Upper lobe of left lung (tissue), 6 donors: ENCODE results near the gene RAB44. TPM values are rescaled to one million over a fixed set of nuclear protein-coding genes. Genes with fewer than 3 reads are reported as not detected.

Experiments used
- ATAC-seq, 2 donors: fragments of 200-7000 bp; cut with Tn5 transposase; one replicate each; pipeline ENCODE4 v1.9.1; 2022; ENCODE audit warnings: mild to moderate bottlenecking in 2 of 2, moderate library complexity in 2 of 2; ENCODE audit not compliant: low FRiP score in 2 of 2
- DNase-seq, 2 donors: peaks; one replicate each; pipeline ENCODE4 v3.0.0-alpha.2; 2019 to 2020
- H3K27ac ChIP-seq, 4 donors: fragments of 200-600 bp; sonication (generic); one replicate each; pipeline ENCODE4 v1.5.1; 2016 to 2019
- H3K27me3 ChIP-seq, 4 donors: fragments of 200-600 bp; sonication (generic); one replicate each; pipeline ENCODE4 v1.5.1; 2017 to 2019
- H3K36me3 ChIP-seq, 4 donors: fragments of 200-600 bp; sonication (generic); one replicate each; pipeline ENCODE4 v1.5.1; 2016 to 2019
- H3K4me1 ChIP-seq, 4 donors: fragments of 200-600 bp; sonication (generic); one replicate each; pipeline ENCODE4 v1.5.1; 2018 to 2019
- H3K4me3 ChIP-seq, 4 donors: fragments of 200-600 bp; sonication (generic); one replicate each; pipeline ENCODE4 v1.5.1; 2017 to 2019; ENCODE audit warnings: mild to moderate bottlenecking in 2 of 4, moderate library complexity in 1 of 4
- H3K9me3 ChIP-seq, 4 donors: fragments of 200-600 bp; sonication (generic); one replicate each; pipeline ENCODE4 v1.5.1; 2018 to 2019
- EP300 ChIP-seq, 4 donors: sonication (generic); formaldehyde crosslinking; IDR thresholded peaks; one replicate each; pipeline ENCODE4 v1.5.1; 2017; ENCODE audit warnings: antibody characterized with exemption in 4 of 4, control low read depth in 2 of 4
- POLR2A ChIP-seq, 4 donors: fragments of 450-650 bp; IDR thresholded peaks; one replicate each; pipeline ENCODE4 v1.5.1; 2016 to 2017; ENCODE audit warnings: antibody characterized with exemption in 4 of 4, mild to moderate bottlenecking in 2 of 4
- POLR2AphosphoS5 ChIP-seq, 2 donors: sonication (generic); formaldehyde crosslinking; IDR thresholded peaks; one replicate each; pipeline ENCODE4 v1.5.1; 2017; ENCODE audit warnings: antibody characterized with exemption in 2 of 2
- WGBS, 2 donors: methylation state at CpG; one replicate each; pipeline ENCODE4 v1.1.5; 2017 to 2018; 5-methylcytosine and 5-hydroxymethylcytosine counted together
- total RNA-seq, 6 donors: library from RNA; depleted of rRNA in 4 of 6; stranded (reverse); fragments of >200 nt in 4 of 6; gene quantifications; one replicate each; pipeline versions ENCODE4 v1.1.0 to v1.2.1, GENCODE V29; 2016 to 2021
- TF ChIP-seq, protein P1 (sequence below), 6 experiments: fragments of 450-650 bp in 4 of 6; fragments of 200-600 bp in 2 of 6; sonication (generic) in 2 of 6; IDR thresholded peaks; one replicate each; pipeline ENCODE4 v1.5.1; 2016 to 2019; ENCODE audit warnings: antibody characterized with exemption in 6 of 6
- donor health status: DM: no; HTN: no; CAD: no; lungs with moderate emphysema.
- donor health status: DM: no; HTN: yes; CAD: no; lungs with severe emphysema.

Gene RAB44
- total RNA-seq, 6 donors from 2014 or later: 0.20 to 3.1 (median 1.2) TPM

DNA sequence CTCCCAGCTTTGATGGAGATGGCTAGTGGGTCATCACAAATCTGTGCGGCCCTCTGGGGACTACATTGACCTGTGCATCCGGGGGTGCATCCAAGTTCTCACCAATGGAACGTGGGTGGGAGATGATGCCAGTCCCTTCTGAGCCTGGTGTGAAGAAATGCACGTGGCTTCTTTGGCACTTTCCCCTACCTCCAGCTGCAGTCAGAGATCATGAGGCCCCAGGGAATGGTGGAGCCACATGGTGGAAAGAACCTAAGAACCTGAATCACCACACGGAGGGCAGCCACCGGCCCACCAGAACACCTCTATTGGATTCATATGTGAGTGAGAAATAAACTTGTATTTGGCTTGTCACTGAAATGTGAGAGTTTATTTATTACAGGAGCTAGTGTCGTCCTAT lies 29.0 kb upstream of the RAB44 start:
- DNase-seq: no peak
- Histone ChIP-seq H3K27me3 (no peaks in the 10 kb centered on the region), H3K27ac (no peak overlapping the region), H3K4me3 (no peak overlapping the region), H3K4me1 (peaks cover 4 to 9% (median 9%) of the 10 kb centered on the region in 4 donors), H3K36me3 (no peaks in the 10 kb centered on the region), H3K9me3 (no peaks in the 10 kb centered on the region)
- TF ChIP-seq, protein P1, sequence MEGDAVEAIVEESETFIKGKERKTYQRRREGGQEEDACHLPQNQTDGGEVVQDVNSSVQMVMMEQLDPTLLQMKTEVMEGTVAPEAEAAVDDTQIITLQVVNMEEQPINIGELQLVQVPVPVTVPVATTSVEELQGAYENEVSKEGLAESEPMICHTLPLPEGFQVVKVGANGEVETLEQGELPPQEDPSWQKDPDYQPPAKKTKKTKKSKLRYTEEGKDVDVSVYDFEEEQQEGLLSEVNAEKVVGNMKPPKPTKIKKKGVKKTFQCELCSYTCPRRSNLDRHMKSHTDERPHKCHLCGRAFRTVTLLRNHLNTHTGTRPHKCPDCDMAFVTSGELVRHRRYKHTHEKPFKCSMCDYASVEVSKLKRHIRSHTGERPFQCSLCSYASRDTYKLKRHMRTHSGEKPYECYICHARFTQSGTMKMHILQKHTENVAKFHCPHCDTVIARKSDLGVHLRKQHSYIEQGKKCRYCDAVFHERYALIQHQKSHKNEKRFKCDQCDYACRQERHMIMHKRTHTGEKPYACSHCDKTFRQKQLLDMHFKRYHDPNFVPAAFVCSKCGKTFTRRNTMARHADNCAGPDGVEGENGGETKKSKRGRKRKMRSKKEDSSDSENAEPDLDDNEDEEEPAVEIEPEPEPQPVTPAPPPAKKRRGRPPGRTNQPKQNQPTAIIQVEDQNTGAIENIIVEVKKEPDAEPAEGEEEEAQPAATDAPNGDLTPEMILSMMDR (IDR thresholded peaks at IDR 0.05): no peak
- TF ChIP-seq EP300 (IDR thresholded peaks at IDR 0.05): no peak
- TF ChIP-seq POLR2A (IDR thresholded peaks at IDR 0.05): no peak
- no peak for TF ChIP-seq POLR2AphosphoS5 (IDR thresholded peaks at IDR 0.05)
- ATAC-seq: no peak
- WGBS, 2 donors: 88 to 89% methylated on average over 7 of the region's 7 CpGs

GRCh38 chr6:36669002-36669401 lies 28.6 kb upstream of the RAB44 start:
- no peaks in the 10 kb centered on the region for H3K36me3 ChIP-seq
- no peak overlapping the region for H3K4me3 ChIP-seq
- peaks cover 4 to 9% (median 9%) of the 10 kb centered on the region in 4 donors for H3K4me1 ChIP-seq
- no peak overlapping the region for H3K27ac ChIP-seq
- no peaks in the 10 kb centered on the region for H3K9me3 ChIP-seq
- TF ChIP-seq POLR2AphosphoS5 (IDR thresholded peaks at IDR 0.05) (no peak), POLR2A (IDR thresholded peaks at IDR 0.05) (no peak), EP300 (IDR thresholded peaks at IDR 0.05) (no peak)
- TF ChIP-seq, protein P1 (IDR thresholded peaks at IDR 0.05): no peak
- 85 to 95% methylated on average over 6 of the region's 6 CpGs for WGBS, 2 donors
- ATAC-seq (no peak), DNase-seq (no peak)
- no peaks in the 10 kb centered on the region for H3K27me3 ChIP-seq

DNA sequence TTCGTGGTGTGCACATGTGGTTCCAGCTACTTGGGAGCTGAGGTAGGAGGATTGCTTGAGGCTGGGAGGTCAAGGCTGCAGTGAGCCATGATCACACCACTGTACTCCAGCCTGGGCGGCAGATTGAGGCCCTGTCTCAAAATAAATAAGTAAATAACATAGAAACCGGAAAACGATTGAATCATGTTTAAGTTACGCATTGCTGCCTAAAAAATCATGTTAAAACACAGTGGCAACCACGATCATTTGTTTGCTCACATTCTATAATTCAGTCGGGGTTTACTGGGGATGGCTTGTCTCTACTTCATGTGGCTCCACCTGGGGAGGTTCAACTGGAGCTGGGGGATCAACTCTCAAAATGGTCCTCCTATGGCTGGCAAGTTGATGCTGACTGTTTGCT lies 27.4 kb upstream of the RAB44 start:
- Histone ChIP-seq H3K27ac (no peak overlapping the region), H3K4me1 (peaks cover 4 to 9% (median 9%) of the 10 kb centered on the region in 4 donors), H3K9me3 (no peaks in the 10 kb centered on the region), H3K4me3 (no peak overlapping the region), H3K27me3 (no peaks in the 10 kb centered on the region), H3K36me3 (no peaks in the 10 kb centered on the region)
- DNase-seq (no peak), ATAC-seq (no peak)
- TF ChIP-seq EP300 (IDR thresholded peaks at IDR 0.05): no peak
- TF ChIP-seq, protein P1 (IDR thresholded peaks at IDR 0.05): no peak
- 93 to 96% methylated on average over 7 of the region's 7 CpGs for WGBS, 2 donors

DNA sequence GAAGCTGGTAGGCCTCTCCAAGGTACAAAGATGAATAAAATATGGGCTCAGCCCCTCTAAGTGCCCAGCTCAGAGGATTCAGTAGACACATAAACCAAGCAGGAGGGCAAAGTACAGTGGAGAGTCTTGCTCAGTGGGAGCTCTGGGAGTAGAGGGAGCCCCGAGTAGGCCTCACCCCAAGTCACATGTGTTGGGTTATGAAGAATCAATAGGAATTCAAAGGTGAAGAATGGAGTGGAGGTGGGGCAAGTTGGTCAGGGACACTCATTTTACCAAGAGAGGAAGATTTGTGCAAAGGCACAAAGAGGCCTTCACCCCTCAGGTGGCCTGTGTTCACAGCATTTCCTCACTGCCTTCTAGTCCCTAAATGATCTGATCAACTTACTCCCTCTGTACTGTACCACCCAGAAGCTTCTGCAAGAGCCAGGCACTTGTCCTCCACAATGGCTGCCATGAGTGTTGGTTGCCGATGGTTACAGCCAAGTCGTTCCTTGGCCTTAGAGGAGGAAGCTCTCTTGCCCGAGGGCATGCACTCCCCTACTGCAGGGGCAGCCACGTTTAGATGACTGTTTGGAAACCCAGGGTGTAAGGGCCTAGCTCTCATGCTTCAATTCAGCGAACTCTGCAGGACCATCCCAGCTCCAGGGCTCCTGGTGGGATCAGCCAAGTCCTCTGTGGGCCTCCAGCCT lies 25.8 kb upstream of the RAB44 start:
- H3K9me3 ChIP-seq: no peaks in the 10 kb centered on the region
- no peak for DNase-seq
- no peak overlapping the region for H3K27ac ChIP-seq
- no peaks in the 10 kb centered on the region for H3K27me3 ChIP-seq
- ATAC-seq: no peak
- 77 to 79% methylated on average over 5 to 6 of the region's 6 CpGs for WGBS, 2 donors
- TF ChIP-seq POLR2AphosphoS5 (IDR thresholded peaks at IDR 0.05) (no peak), POLR2A (IDR thresholded peaks at IDR 0.05) (no peak), EP300 (IDR thresholded peaks at IDR 0.05) (no peak)
- TF ChIP-seq, protein P1 (IDR thresholded peaks at IDR 0.05): no peak
- no peak overlapping the region for H3K4me3 ChIP-seq
- H3K36me3 ChIP-seq: no peaks in the 10 kb centered on the region
- peaks cover 8 to 12% (median 11%) of the 10 kb centered on the region in 4 donors for H3K4me1 ChIP-seq

GRCh38 chr6:36673882-36674281 lies 23.7 kb upstream of the RAB44 start:
- peaks cover 16 to 21% (median 19%) of the 10 kb centered on the region in 4 donors for H3K4me1 ChIP-seq
- ATAC-seq (no peak), DNase-seq (no peak)
- TF ChIP-seq POLR2AphosphoS5 (IDR thresholded peaks at IDR 0.05) (no peak), EP300 (IDR thresholded peaks at IDR 0.05) (no peak), POLR2A (IDR thresholded peaks at IDR 0.05) (no peak)
- TF ChIP-seq, protein P1 (IDR thresholded peaks at IDR 0.05): no peak
- no peaks in the 10 kb centered on the region for H3K27me3 ChIP-seq
- 79% methylated on average over 10 of the region's 10 CpGs for WGBS, 2 donors
- no peak overlapping the region for H3K27ac ChIP-seq
- no peak overlapping the region for H3K4me3 ChIP-seq
- H3K36me3 ChIP-seq: no peaks in the 10 kb centered on the region
- no peaks in the 10 kb centered on the region for H3K9me3 ChIP-seq
